GM21576 (cell line): Measurements from ENCODE around the gene PRIM2.
"Not testable (repeated sequence)": the region's sequence is repeated elsewhere in the genome, so short reads cannot be mapped to it uniquely, and the experiment has no call there.

Source experiments
- ATAC-seq: cut with Tn5 transposase; IDR thresholded peaks from one replicate; pipeline ENCODE4 v1.9.1; 2021; ENCODE audit warnings: mild to moderate bottlenecking, moderate library complexity; ENCODE audit not compliant: unreplicated experiment

PRIM2 gene

DNA sequence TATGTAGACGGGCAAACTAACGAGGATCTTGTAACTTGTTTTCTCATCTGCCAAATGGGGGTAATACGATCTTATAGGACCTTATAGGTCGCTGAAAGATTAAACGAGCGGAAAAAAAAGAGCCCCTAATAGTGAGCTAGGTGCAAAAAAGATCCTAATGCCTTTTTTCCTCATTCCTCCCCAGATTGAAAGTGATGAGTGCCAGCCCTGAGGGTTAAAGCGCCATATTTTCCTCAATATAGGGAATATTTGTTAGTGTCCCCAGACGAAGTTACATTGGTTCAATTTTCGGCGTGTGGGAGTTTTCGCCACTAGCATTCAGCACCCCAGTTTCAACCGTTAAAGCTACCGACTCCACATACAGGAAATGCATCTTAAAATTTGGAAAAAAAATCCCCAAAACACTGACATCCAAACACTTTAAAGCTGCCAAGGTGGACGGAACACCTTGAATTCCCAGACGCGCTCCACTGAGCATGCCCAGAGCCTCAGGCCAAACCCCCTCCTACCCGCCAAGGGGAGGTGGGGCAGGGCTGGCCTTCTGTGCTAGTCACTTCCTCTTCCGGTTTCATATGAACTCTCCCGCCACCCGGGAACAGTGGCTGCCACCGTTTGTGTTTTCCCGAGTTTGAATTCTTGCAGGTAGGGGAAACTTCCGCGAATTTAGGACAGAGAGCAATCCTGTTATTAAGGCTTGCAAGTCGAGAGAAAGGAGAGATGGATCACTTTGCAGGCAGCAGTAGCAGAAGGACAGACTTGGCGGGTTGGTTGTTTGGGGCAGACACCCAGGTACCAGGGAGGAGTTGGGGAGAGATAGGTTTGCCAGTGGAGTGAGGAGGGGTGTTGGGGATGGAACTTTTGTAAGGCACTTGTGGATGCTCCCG lies at the start of gene PRIM2:
TSS of gene PRIM2 (plus strand) at position 571 of the 884 bp plus-strand sequence. CDS start 816 bp downstream, outside the sequence.
- peak; percentile 89 for ATAC-seq

GRCh38 chr6:57268294-57268640 lies 49.2 kb upstream of the PRIM2 start:
- no peak for ATAC-seq

DNA sequence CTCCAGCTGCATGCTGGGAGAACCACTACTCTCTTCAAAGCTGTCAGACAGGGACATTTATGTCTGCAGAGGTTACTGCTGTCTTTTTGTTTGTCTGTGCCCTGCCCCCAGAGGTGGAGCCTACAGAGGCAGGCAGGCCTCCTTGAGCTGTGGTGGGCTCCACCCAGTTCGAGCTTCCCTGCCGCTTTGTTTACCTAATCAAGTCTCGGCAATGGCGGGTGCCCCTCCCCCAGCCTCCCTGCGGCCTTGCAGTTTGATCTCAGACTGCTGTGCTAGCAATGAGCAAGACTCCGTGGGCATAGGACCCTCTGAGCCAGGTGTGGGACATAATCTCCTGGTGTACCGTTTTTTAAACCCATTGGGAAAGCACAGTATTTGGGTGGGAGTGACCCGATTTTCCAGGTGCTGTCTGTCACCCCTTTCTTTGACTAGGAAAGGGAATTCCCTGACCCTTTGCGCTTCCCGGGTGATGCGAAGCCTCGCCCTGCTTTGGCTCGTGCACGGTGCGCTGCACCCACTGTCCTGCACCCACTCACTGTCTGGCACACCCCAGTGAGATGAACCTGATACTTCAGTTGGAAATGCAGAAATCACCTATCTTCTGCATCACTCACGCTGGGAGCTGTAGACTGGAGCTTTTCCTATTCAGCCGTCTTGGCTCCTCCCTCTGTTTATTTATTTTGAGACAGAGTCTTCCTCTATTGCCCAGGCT lies 43.2 kb upstream of the PRIM2 start:
- ATAC-seq = not testable (repeated sequence)

- ATAC-seq = no peak
Measured at GRCh38 chr6:57275384-57275783, 42.0 kb upstream of the PRIM2 start.

GRCh38 chr6:57276946-57277345 lies 40.5 kb upstream of the PRIM2 start:
- no peak for ATAC-seq

GRCh38 chr6:57278570-57278969 lies 38.9 kb upstream of the PRIM2 start:
- ATAC-seq = no peak

- no peak for ATAC-seq
Measured at GRCh38 chr6:57279013-57279412, 38.4 kb upstream of the PRIM2 start.

DNA sequence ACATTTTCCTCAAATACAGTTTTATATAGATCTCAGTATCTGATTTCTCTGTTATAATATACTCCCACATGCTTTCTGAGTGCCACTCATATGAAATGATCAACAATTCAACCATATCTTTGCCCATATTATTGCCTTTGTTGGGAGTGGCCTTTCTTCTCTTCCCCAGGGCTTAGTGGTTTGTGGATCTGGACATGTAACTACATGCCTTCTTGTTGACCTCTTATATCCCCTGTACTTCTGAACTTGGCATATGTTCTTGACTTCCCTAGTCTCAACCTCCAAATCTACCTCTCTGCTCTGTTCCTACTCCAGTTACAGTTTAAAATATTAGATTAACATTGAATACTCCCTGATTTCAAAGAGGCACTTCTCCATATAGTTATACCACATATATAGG lies 34.3 kb upstream of the PRIM2 start:
- no peak for ATAC-seq

DNA sequence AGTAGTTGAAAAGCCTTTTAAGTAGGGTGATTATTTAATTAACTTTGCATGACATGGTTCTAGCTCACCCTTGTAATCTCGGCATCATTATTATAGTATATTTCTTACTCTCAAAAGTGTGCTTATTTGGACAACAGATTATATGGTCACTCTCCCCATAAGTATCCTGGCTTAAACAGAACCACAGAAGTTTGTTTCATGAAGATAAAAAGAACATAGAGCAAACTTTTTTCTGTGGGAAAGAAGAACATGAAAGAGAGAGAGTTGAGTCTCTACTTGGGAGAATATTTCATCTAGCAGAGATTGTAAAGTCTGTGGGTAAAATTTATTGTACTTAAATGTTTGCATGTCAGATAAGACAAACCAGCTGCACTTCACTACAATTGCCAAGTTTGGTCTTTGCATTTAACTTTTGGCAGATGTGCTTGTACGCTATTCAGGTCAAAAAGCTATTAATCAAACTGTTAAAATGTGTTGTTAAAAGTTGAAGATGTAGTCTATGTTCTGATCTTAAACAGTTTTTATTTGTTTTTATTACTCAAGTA lies 33.4 kb upstream of the PRIM2 start:
- no peak for ATAC-seq

- not testable (repeated sequence) for ATAC-seq
Measured at GRCh38 chr6:57288136-57288535, 29.3 kb upstream of the PRIM2 start.

DNA sequence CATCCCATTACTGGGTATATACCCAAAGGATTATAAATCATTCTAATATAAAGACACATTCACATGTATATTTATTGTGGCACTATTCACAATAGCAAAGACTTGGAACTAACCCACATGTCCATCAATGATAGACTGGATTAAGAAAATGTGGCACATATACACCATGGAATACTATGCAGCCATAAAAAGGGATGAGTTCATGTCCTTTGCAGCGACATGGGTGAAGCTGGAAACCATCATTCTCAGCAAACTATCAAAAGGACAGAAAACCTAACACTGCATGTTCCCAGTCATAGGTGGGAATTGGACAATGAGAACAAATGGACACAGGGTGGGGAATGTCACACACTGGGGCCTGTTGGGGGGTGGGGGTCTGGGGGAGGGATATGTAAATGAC lies 24.0 kb upstream of the PRIM2 start:
- not testable (repeated sequence) for ATAC-seq

DNA sequence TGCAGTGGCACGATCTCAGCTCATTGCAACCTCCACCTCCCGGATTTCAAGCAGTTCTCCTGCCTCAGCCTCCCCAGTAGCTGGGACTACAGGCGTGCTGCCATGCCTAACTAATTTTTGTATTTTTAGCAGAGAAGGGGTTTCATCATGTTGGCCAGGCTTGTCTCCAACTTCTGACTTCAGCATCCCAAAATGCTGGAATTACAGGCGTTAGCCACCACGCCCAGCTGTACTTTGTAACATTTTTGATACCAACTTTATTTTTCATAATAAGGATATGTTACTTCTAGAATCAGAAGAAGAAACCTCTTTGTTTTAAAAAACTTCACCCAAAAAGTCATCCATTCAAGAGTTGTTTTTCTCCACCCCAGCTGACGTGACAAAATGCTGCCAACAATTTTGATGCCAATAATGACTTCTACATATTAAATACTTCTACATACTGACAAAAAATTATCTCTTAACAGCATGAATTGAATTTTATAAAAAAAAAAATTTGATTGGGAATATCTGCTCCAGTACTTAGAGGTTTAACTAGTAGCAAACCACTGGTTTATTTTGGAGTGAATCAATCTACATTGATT lies 22.5 kb upstream of the PRIM2 start:
- no peak for ATAC-seq

DNA sequence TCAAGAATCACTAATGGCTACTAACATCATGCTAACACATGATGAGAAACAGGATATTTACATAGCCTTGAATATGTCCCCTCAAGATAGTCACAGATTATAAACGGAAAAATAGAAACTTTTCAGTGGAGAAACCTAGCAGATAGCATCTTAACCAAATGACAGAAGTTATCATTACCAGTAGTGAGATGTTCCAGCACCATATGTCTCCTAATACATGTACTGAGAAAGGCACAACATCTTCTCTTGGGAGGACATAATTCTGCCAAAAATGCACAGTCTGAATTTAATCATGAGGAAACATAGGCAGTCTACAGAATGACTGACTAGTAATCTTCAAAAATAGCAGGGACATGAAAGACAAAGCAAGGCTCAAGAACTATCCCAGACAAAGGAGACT lies 19.9 kb upstream of the PRIM2 start:
- ATAC-seq = no peak

- ATAC-seq = no peak
Measured at GRCh38 chr6:57298741-57299140, 18.7 kb upstream of the PRIM2 start.

GRCh38 chr6:57301757-57302156 lies 15.7 kb upstream of the PRIM2 start:
- ATAC-seq = no peak

GRCh38 chr6:57302477-57302876 lies 15.0 kb upstream of the PRIM2 start:
- ATAC-seq = no peak

GRCh38 chr6:57303931-57304681 lies 13.3 kb upstream of the PRIM2 start:
- ATAC-seq = no peak

DNA sequence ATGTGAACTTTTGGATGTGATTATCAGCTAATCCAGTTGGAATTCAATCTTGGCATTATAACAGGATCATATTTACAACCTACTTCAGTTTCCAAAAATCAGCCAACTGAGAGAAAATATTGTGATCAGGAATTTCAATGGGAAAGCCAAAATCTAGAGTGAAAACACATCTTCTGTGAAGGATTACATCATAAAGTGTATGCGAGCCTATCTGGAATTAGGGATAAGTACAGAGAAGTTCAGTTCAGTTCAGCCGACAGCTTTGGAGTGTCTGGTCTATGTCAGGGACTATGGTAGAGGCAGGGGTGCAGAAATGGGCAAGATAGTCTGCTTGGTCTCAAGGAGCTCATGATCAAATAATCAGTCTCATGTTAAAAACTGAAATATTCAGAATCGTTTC lies 12.3 kb upstream of the PRIM2 start:
- ATAC-seq = no peak

DNA sequence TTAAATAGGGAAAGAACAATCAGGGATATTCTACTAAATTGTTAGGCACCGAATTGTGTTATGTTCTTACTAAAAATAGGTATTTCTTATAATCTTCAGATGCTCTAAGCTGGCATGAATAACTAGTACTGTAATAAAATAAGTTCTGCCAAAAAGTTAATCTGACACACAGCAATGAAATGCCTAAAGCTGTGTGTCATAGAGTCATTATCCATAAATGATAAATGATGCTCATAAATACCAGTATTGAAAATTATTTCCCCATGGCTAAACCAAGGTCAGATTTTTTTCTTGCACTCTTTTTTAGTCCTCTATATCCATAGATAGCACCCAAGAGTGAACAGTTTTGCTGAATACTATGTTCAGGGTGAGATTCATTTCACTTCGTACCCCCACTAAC lies 11.7 kb upstream of the PRIM2 start:
- ATAC-seq = no peak

GRCh38 chr6:57306273-57306672 lies 11.2 kb upstream of the PRIM2 start:
- ATAC-seq = no peak

- no peak for ATAC-seq
Measured at GRCh38 chr6:57307850-57308249, 9.6 kb upstream of the PRIM2 start.
